Stimulated activated naive B cell treated with anti-CD40 and anti-IgM and Interleukin-4, amounts not matched to agents 10 μg/mL and 1 μg/mL and 100 μg/mL, for 72 hours (primary cell): ENCODE results near the gene PWP1.

Experiments used
- ATAC-seq, 2 donors: fragments of 150-1000 bp; cut with Tn5 transposase; replicated peaks; 2 replicates each; pipeline ENCODE4 v1.10.0; 2021; ENCODE audit warnings: moderate library complexity in 1 of 2
- DNase-seq: peaks from one replicate; pipeline ENCODE4 v3.0.0; 2021
- H3K27ac Mint-ChIP-seq: one replicate; pipeline ENCODE4 v1.8.0; 2022; ENCODE audit warnings: mild to moderate bottlenecking, mixed read lengths
- H3K27me3 Mint-ChIP-seq, 2 donors: one replicate each; pipeline ENCODE4 v1.8.0; 2022; ENCODE audit warnings: mixed read lengths in 2 of 2
- H3K36me3 Mint-ChIP-seq, 2 donors: one replicate each; pipeline ENCODE4 v1.8.0; 2022; ENCODE audit warnings: mixed read lengths in 2 of 2, mild to moderate bottlenecking in 1 of 2
- H3K4me1 Mint-ChIP-seq, 2 donors: one replicate each; pipeline ENCODE4 v1.8.0; 2022; ENCODE audit warnings: mixed read lengths in 2 of 2, mild to moderate bottlenecking in 1 of 2
- H3K4me3 Mint-ChIP-seq, 2 donors: one replicate each; pipeline ENCODE4 v1.8.0; 2022; ENCODE audit warnings: mild to moderate bottlenecking in 2 of 2, mixed read lengths in 2 of 2, moderate library complexity in 1 of 2
- H3K9me3 Mint-ChIP-seq, 2 donors: one replicate each; pipeline ENCODE4 v1.8.0; 2022; ENCODE audit warnings: mixed read lengths in 2 of 2, mild to moderate bottlenecking in 1 of 2

The PWP1 gene

DNA sequence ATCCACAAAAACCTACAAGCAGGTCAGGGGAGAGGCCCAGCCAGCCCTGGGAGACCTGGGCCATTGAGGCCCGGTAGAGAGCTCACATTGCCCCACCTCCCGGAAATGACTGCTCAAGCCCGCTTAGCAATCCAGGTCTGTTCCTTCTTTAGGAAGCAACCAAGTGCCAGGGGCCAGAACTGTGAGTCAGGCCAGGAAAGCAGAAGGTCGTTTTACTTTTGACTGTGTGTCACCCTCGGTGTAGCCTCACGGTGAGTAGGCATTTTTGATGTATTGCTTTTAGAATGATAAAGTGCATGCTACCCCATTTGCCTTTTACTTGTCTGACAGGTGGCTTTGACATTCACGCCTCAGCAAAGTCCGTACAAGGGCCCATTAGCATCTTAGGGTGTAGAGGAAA is 25.4 kb upstream of the PWP1 start:
- Mint-ChIP-seq H3K4me1 (peaks cover 7 to 8% of the 10 kb centered on the region in 2 donors), H3K27me3 (peaks cover 9 to 13% of the 10 kb centered on the region in 2 donors), H3K27ac (no peak overlapping the region), H3K9me3 (no peaks in the 10 kb centered on the region), H3K4me3 (no peak overlapping the region), H3K36me3 (no peaks in the 10 kb centered on the region)
- ATAC-seq (no peak), DNase-seq (no peak)

DNA sequence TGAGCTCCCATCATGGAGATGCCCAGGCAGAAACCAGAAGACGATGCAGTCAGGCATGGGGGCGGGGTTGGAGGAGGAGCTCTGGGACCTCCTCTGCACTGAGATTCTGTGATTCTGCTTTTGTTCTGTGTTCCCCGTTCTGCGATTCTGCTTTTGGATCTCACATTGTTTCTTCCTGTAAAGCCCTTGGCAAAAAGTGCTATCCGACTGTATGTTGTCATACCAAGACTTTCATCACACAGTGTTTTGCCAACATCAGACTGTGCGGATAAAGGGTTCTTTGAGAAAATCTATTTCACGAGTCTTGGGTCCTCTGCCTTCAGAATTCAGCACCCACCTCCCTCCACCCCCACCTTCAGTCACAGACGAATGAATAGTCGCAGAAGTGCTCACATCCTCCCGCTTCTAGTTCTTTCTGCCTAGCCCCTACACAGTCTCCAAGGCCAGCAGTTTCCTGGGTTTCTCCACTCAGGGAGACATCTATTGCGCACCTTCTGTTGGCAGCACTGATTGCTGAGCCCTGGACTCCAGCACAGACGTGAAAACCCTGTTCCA is 24.7 kb upstream of the PWP1 start:
- no peaks in the 10 kb centered on the region for H3K36me3 Mint-ChIP-seq
- no peaks in the 10 kb centered on the region for H3K9me3 Mint-ChIP-seq
- ATAC-seq (no peak), DNase-seq (no peak)
- H3K27me3 Mint-ChIP-seq, result peaks cover 9 to 18% of the 10 kb centered on the region in 2 donors
- no peak overlapping the region for H3K4me3 Mint-ChIP-seq
- H3K4me1 Mint-ChIP-seq, result peaks cover 7 to 8% of the 10 kb centered on the region in 2 donors
- no peak overlapping the region for H3K27ac Mint-ChIP-seq

DNA sequence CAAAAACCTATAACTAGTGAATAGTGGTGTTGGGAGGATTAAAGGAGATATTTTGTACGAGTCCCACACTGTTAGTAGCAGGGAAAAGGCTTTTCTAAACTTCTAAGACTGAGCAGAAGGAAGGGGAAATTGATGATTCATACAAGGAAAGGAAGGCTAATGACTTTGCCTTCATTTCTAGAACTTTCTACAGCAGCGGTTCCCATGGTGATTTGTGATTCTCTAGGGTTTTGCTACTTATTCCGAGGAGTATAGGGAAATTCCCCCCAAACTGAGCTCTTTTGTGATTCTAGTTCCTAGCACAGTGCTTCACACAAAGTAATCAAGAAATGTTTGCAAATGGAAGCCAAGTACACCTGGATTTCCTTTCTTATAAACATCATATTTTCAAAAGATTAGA is 23.8 kb upstream of the PWP1 start:
- H3K4me1 Mint-ChIP-seq, result peaks cover 7 to 8% of the 10 kb centered on the region in 2 donors
- ATAC-seq (peak; percentile 34 to 66), DNase-seq (no peak)
- no peaks in the 10 kb centered on the region for H3K36me3 Mint-ChIP-seq
- H3K27me3 Mint-ChIP-seq, result peaks cover 15 to 27% of the 10 kb centered on the region in 2 donors
- no peak overlapping the region for H3K27ac Mint-ChIP-seq
- H3K9me3 Mint-ChIP-seq, result no peaks in the 10 kb centered on the region
- no peak overlapping the region for H3K4me3 Mint-ChIP-seq

DNA sequence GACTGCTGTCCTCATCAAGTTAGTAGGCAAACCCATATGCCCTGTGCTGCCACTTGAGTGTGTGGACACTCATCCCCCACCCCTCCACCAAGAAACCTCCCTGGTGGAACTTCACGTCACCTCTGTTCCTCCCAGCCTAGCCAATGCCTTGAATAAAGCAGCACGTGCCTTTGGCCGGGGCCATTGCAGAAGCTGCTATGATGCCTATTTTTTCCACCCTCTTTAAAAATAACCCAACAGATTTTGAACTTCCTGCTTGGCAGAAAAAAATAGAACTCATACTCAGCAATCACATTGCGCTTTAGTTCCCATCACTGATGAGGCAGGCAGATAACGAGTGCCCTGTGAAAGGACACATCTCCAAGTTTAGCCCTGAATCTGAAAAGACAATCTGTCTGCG is 23.1 kb upstream of the PWP1 start:
- Mint-ChIP-seq H3K4me1 (peaks cover 7 to 8% of the 10 kb centered on the region in 2 donors), H3K9me3 (no peaks in the 10 kb centered on the region), H3K27ac (no peak overlapping the region), H3K4me3 (no peak overlapping the region), H3K27me3 (peaks cover 19 to 29% of the 10 kb centered on the region in 2 donors), H3K36me3 (no peaks in the 10 kb centered on the region)
- ATAC-seq (no peak), DNase-seq (no peak)

DNA sequence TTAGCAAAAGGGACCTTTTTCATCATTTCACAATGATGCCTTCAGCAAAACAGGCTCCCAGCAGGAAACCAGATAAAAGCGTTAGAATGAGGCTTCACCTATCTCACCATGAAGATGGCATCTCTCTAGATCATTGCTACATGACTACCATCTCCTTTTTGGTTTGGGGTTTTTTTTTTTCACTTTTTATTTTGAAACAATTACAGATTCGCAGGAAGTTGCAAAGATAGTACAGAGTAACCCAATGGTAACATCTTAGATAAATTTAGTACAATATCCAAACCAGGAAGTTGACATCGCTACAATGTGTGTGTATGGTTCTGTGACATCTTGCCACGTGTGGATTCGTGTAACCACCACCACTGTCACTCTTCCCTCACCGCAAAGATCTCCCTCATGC is 22.3 kb upstream of the PWP1 start:
- Mint-ChIP-seq H3K4me3 (no peak overlapping the region), H3K27me3 (peaks cover 24 to 33% of the 10 kb centered on the region in 2 donors), H3K9me3 (no peaks in the 10 kb centered on the region), H3K36me3 (no peaks in the 10 kb centered on the region), H3K4me1 (peaks cover 7 to 8% of the 10 kb centered on the region in 2 donors), H3K27ac (no peak overlapping the region)
- ATAC-seq (no peak), DNase-seq (no peak)

DNA sequence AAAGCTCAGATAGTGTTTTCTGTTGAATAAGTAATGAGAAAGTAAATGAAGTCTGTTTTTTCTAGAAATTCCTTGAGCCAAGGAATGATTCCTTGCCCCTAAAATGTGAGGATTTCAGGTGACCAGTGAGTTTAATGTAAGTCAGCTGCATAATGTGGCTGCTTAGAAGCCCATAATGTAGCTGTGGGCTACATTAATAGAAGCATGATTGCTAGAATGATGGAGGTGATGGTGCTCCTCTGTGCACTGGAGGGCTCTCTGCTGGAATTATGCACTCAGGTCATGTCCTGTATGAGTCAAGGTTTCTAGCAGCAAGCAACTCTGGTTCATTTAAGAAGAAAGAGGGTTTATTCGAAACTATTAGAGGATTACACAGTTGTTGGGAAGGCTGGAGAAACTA is 19.6 kb upstream of the PWP1 start:
- Mint-ChIP-seq H3K27me3 (peaks cover 43 to 47% of the 10 kb centered on the region in 2 donors), H3K36me3 (no peaks in the 10 kb centered on the region), H3K27ac (no peak overlapping the region), H3K9me3 (no peaks in the 10 kb centered on the region), H3K4me3 (no peak overlapping the region), H3K4me1 (peaks cover 7 to 10% of the 10 kb centered on the region in 2 donors)
- DNase-seq (no peak), ATAC-seq (no peak)

DNA sequence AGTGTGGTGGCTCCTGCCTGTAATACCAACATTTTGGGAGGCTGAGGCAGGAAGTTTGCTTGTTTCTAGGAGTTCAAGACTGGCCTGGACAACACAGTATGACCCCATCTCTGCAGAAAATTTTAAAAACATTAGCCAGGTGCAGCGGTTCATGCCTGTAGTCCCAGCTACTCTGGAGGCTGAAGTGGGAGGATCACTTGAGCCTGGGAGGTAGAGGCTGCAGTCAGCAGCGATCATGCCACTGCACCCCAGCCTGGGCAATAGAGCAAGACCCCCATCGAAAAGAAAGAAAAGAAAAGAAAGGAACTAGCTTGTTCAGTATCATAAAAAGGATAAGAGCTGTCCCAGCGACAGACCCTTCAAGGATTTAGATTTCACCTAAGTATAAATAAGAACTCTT is 18.1 kb upstream of the PWP1 start:
- no peak for DNase-seq
- H3K4me3 Mint-ChIP-seq, result no peak overlapping the region
- no peak for ATAC-seq
- peaks cover 48% of the 10 kb centered on the region in 2 donors for H3K27me3 Mint-ChIP-seq
- H3K27ac Mint-ChIP-seq, result no peak overlapping the region
- no peaks in the 10 kb centered on the region for H3K9me3 Mint-ChIP-seq
- peaks cover 3 to 7% of the 10 kb centered on the region in 2 donors for H3K4me1 Mint-ChIP-seq
- no peaks in the 10 kb centered on the region for H3K36me3 Mint-ChIP-seq

DNA sequence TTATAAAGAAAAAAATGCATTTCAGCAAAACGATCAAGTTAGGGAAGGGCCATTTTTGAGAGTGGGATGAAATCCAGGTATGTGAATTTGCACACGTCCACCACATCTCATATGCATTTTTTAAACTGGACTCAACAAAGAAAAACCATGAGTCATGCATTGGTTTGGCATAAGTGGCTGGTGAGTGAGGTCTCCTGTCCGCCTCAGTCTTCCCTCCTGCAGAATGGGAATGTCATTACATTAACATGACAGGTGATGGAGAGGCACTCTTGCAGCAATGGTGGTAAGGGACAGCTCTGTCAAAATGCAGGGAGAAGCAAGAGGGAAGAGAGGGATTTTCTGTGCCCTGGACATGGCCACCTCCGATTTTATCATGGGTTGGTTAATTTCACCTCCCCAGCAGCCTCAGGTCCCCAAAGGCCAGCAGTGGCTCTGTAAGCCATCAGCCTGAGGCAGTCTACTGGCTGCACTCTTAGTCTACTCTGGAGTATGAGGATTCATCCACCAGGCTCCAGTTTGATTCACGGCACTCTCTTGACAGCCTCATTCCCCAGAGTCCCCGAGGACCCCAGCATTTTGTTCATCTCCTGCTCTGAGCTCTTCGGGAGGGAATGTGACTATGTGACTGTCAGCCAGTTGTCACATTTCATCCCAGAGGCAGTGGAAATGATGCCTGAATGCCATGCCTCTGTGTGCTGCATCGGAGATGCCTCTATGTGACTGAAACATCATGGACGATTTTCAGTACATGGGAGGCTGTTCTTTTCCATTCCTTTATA is 17.1 kb upstream of the PWP1 start:
- DNase-seq (no peak), ATAC-seq (no peak)
- H3K4me3 Mint-ChIP-seq, result no peak overlapping the region
- peaks cover 38 to 49% of the 10 kb centered on the region in 2 donors for H3K27me3 Mint-ChIP-seq
- no peaks in the 10 kb centered on the region for H3K9me3 Mint-ChIP-seq
- H3K4me1 Mint-ChIP-seq, result peaks cover 0 to 3% of the 10 kb centered on the region in 2 donors
- H3K36me3 Mint-ChIP-seq, result no peaks in the 10 kb centered on the region
- no peak overlapping the region for H3K27ac Mint-ChIP-seq

DNA sequence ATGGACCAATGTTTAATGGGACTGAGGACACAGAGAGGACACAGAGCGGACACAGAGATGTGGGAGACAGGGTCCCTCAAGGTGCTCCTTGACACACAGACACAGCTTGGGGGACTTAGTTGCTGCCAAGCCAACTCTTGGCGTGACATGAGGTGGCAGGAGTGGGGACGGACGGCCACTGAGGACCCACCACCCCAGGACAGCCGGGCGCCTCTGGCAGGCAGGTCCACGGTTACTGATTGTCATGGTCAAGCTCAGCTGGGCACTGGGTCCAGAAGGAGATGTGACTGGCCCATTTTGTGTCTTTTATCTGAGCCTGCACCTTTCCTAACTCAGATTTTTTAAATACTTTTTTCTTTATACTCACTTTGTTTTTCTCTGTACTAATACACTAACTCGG is 15.7 kb upstream of the PWP1 start:
- peaks cover 37 to 45% of the 10 kb centered on the region in 2 donors for H3K27me3 Mint-ChIP-seq
- ATAC-seq, result no peak
- no peak for DNase-seq
- no peaks in the 10 kb centered on the region for H3K36me3 Mint-ChIP-seq
- peaks cover 0 to 2% of the 10 kb centered on the region in 2 donors for H3K4me1 Mint-ChIP-seq
- no peaks in the 10 kb centered on the region for H3K9me3 Mint-ChIP-seq
- no peak overlapping the region for H3K27ac Mint-ChIP-seq
- no peak overlapping the region for H3K4me3 Mint-ChIP-seq

DNA sequence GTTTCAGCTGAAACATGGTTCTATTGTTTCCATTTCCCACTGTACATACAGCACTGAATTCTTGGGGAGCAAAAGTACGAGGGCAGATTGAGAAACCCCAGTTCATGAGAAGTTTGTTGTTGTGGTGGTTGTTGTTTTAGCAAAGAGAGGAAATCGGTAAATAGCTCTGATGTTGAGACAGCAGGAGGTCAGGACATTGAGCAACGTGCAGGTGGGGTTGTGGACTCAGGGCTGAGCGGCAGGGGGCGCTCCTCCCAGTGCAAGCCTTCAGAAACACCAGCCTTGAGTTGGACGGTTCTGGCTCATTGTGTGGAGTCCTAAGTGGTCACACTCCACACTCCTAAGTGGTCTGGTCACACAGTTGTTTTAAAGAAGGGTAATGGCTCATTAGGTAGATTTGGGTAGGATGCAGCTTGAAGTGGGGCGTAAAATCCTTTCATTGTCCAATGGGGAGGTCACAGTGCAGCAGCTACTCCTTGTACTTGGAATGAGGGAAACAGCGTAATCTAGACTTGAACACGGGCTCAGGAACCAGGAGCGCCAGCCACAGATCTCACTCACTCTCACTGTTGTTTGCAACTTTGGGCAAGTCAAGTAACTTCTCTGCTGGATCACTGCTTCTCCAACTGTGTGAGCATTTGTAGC is 14.5 kb upstream of the PWP1 start:
- Mint-ChIP-seq H3K9me3 (no peaks in the 10 kb centered on the region), H3K36me3 (no peaks in the 10 kb centered on the region), H3K27ac (no peak overlapping the region), H3K27me3 (peaks cover 31 to 42% of the 10 kb centered on the region in 2 donors), H3K4me1 (peaks cover 0 to 2% of the 10 kb centered on the region in 2 donors), H3K4me3 (no peak overlapping the region)
- DNase-seq, result no peak
- peak; percentile 60 to 67 for ATAC-seq

DNA sequence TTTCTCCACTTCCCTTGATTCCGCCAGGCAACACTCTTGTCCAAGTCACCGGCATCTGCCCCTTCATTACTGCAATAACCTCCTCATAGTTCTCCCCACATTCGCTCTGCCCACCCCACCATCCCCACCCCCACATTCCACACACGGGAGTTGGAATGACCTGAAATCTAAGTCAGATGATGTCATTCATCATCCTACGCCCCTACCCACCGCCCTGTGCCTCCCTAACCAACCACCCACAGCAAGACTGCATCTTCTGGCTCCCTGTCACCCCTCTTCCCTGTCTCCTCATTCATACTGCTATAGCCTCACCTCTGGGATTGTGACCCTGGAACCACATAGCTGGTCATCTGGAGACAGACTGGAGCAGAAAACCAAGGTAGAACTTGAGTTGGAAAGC is 7.9 kb upstream of the PWP1 start:
- ATAC-seq, result no peak
- H3K9me3 Mint-ChIP-seq, result no peaks in the 10 kb centered on the region
- H3K4me3 Mint-ChIP-seq, result no peak overlapping the region
- H3K27ac Mint-ChIP-seq, result no peak overlapping the region
- no peak for DNase-seq
- H3K36me3 Mint-ChIP-seq, result no peaks in the 10 kb centered on the region
- H3K27me3 Mint-ChIP-seq, result peaks cover 14 to 30% of the 10 kb centered on the region in 2 donors
- H3K4me1 Mint-ChIP-seq, result peaks cover 0 to 4% of the 10 kb centered on the region in 2 donors

DNA sequence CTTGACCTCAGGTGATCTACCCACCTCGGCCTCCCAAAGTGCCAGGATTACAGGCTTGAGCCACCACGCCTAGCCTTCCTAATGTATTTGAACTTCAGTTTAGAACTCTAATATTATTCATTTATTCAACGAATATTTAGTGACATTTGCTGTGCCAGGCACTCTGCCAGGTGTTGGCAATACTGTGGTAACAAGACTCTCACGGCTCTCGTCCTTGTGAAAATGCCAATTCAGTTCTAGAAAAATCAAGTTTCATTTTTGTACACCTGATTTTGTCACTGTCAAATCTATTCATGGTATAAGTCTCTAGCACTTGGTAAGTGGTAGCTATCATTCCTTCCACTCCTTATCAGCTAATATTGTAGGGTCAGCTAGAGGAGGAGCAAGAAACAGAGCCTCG is 6.3 kb upstream of the PWP1 start:
- ATAC-seq, result no peak
- no peak overlapping the region for H3K27ac Mint-ChIP-seq
- peaks cover 0 to 4% of the 10 kb centered on the region in 2 donors for H3K4me1 Mint-ChIP-seq
- H3K27me3 Mint-ChIP-seq, result peaks cover 14 to 24% of the 10 kb centered on the region in 2 donors
- no peak overlapping the region for H3K4me3 Mint-ChIP-seq
- DNase-seq, result no peak
- peaks cover 0 to 6% of the 10 kb centered on the region in 2 donors for H3K36me3 Mint-ChIP-seq
- H3K9me3 Mint-ChIP-seq, result peaks cover 0 to 4% of the 10 kb centered on the region in 2 donors

DNA sequence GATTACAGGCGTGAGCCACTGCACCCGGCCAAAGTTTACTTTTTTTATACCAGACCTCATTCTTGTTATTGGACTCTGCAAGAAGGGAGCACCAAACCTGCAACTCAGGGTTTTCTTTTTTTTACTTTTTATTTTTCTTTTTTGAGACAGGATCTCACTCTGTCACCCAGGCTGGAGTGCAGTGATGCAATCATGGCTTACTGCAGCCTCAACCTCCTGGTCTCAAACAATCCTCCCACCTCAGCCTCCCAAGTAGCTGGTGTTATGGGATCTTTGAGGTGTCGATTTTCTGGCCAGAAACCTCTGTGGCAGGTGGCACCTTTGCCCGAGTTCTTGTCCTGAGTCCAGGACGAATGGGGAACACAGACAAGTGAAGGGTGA is 4.2 kb upstream of the PWP1 start:
- Mint-ChIP-seq H3K4me3 (no peak overlapping the region), H3K36me3 (peaks cover 2 to 22% of the 10 kb centered on the region in 2 donors), H3K9me3 (peaks cover 1 to 4% of the 10 kb centered on the region in 2 donors), H3K27ac (no peak overlapping the region), H3K4me1 (peaks cover 13 to 16% of the 10 kb centered on the region in 2 donors), H3K27me3 (peaks cover 14 to 23% of the 10 kb centered on the region in 2 donors)
- no peak for ATAC-seq
- DNase-seq, result no peak

DNA sequence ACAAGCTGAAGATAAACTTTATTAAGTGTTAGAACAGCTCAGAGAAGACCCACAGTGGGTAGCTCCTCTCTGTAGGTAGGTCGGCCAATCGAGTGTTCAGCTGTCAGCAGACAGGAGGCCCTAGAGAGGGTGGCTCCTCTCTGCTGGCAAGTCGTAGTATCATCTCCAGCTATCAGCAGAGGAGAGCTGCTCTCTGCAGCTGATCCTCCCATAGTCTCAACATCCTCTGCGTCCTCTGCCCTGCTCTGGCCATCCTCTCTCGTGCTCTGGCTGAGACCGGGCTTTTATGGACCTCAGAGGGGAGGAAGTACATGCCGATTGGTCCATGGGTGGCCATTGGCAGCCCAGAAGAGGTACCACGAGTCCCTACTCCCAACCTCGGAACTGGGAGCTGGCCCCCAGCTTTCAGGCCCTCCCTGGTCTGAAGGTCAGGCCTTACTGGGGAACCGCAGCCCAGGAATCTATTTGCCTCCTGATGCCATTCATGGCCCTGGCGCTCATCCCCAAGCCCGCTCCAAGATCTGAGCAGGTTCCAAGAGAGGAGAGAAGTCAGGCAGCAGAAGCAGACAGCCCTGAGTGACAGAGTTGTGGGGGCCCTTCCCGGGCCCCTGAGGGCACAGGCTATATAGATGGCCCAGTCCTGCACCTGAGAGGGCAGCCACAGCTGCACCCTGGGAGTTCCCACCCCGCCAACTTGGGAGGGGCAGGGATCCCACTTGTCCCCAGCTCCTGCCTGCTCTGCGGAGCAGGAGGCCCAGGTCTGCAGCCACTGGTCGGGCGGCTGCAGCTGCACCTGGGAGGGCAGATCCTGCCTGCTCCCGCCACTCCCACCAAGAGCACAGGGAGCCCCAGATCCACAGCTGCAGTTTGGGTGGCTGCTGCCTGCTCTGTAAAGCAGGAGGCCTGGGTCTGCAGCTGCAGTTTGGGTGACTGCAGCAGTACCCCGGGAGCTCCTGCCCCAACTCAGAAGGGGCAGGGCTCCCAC is 3.5 kb upstream of the PWP1 start:
- H3K9me3 Mint-ChIP-seq, result peaks cover 1 to 4% of the 10 kb centered on the region in 2 donors
- DNase-seq, result no peak
- H3K27ac Mint-ChIP-seq, result no peak overlapping the region
- no peak overlapping the region for H3K4me3 Mint-ChIP-seq
- no peak for ATAC-seq
- peaks cover 17 to 18% of the 10 kb centered on the region in 2 donors for H3K4me1 Mint-ChIP-seq
- H3K27me3 Mint-ChIP-seq, result peaks cover 9 to 16% of the 10 kb centered on the region in 2 donors
- H3K36me3 Mint-ChIP-seq, result peaks cover 4 to 25% of the 10 kb centered on the region in 2 donors
